ENCODE results near the gene TMEM242. TPM values are rescaled to one million over a fixed set of nuclear protein-coding genes. Genes with fewer than 3 reads are reported as not detected.

Gene TMEM242
- total RNA-seq, 1 experiment from 2014 or later = 8.7 TPM

- TF ChIP-seq AFF4 (CRISPR knock-in tag; IDR thresholded peaks at IDR 0.05; ENCODE audit: borderline replicate concordance) = no peak
- no peak for TF ChIP-seq AR (CRISPR knock-in tag; IDR thresholded peaks at IDR 0.05)
- no peak for TF ChIP-seq ZMAT4 (CRISPR knock-in tag; IDR thresholded peaks at IDR 0.05)
- no peak for TF ChIP-seq NR2C2 (CRISPR knock-in tag; IDR thresholded peaks at IDR 0.05)
- no peak for TF ChIP-seq E2F4 (CRISPR knock-in tag; IDR thresholded peaks at IDR 0.05; ENCODE audit: borderline replicate concordance, low read depth)
- TF ChIP-seq NFATC4 (CRISPR knock-in tag; IDR thresholded peaks at IDR 0.05) = no peak
These were observed 4.9 kb upstream of the TMEM242 start (continued) for GRCh38 chr6:157328108-157328692.

- no peak overlapping the region for H3K4me3 Mint-ChIP-seq
- ATAC-seq (no peak), DNase-seq (ENCODE audit: low spot score) (no peak)
- POLR2A ChIA-PET = interaction anchor here (0.6 kb wide), 1 partner anchor 155 kb away, joined by 4 read pairs; no protein-coding TSS in a partner anchor
- H3K9me3 Mint-ChIP-seq = no peaks in the 10 kb centered on the region
- no peak for TF ChIP-seq NR2C2 (CRISPR knock-in tag; IDR thresholded peaks at IDR 0.05)
- TF ChIP-seq MXD4 (CRISPR knock-in tag; IDR thresholded peaks at IDR 0.05; ENCODE audit: borderline replicate concordance) = no peak
- no peak for TF ChIP-seq ZBTB21 (CRISPR knock-in tag; IDR thresholded peaks at IDR 0.05; ENCODE audit: borderline replicate concordance)
- no peak for TF ChIP-seq ELF4 (CRISPR knock-in tag; IDR thresholded peaks at IDR 0.05; ENCODE audit: low read depth)
- no peak for TF ChIP-seq RELA (CRISPR knock-in tag; IDR thresholded peaks at IDR 0.05; ENCODE audit: borderline replicate concordance)
- no peak for TF ChIP-seq JAZF1 (CRISPR knock-in tag; IDR thresholded peaks at IDR 0.05)
- no peak for TF ChIP-seq ATF3 (CRISPR knock-in tag; conservative IDR thresholded peaks at IDR 0.05)
- TF ChIP-seq ZSCAN18 (CRISPR knock-in tag; IDR thresholded peaks at IDR 0.05) = no peak
- no peak for TF ChIP-seq FOXP4 (CRISPR knock-in tag; IDR thresholded peaks at IDR 0.05)
- TF ChIP-seq ZNF416 (CRISPR knock-in tag; IDR thresholded peaks at IDR 0.05) = no peak
- TF ChIP-seq ZNF425 (CRISPR knock-in tag; conservative IDR thresholded peaks at IDR 0.05) = no peak
- peaks cover 16% of the 10 kb centered on the region for H3K27me3 Mint-ChIP-seq (ENCODE audit: low read depth)
- 0 out of 2 replicates have a peak, but pooled peaks cover 4% of the 10 kb centered on the region for H3K4me1 Mint-ChIP-seq
- H3K27ac Mint-ChIP-seq = no peak overlapping the region
- H3K36me3 Mint-ChIP-seq = no peaks in the 10 kb centered on the region
- CTCF ChIA-PET = interaction anchor here (0.7 to 5.1 kb wide), 3 partner anchors 8 to 107 kb away, joined by 3 to 45 read pairs (median 4); no protein-coding TSS in a partner anchor
These were observed 3.7 kb upstream of the TMEM242 start for GRCh38 chr6:157326979-157327378.
